Smooth muscle cell (in vitro differentiated cells): ENCODE results near the gene STEAP3. TPM values are rescaled to one million over a fixed set of nuclear protein-coding genes. Genes with fewer than 3 reads are reported as not detected.

Experiments used
- DNase-seq: peaks from one replicate; lab custom pipeline; 2025; ENCODE audit not compliant: unreplicated experiment; lab: John Stamatoyannopoulos, UW
- H2AFZ ChIP-seq: fragments of 200-600 bp; sonication (generic); 2 replicates; pipeline ENCODE4 v1.6.0; 2016; ENCODE audit warnings: antibody characterized with exemption, low read depth, mild to moderate bottlenecking
- H3F3A ChIP-seq: fragments of 200-600 bp; sonication (generic); 2 replicates; pipeline ENCODE4 v1.6.0; 2017; ENCODE audit warnings: antibody characterized with exemption, low read depth
- H3K27ac ChIP-seq: fragments of 200-600 bp; sonication (generic); 2 replicates; pipeline ENCODE4 v1.5.1; 2016; ENCODE audit warnings: low read depth, mild to moderate bottlenecking
- H3K27me3 ChIP-seq: fragments of 200-600 bp; sonication (generic); 2 replicates; pipeline ENCODE4 v1.6.1; 2016; ENCODE audit warnings: low read depth, mild to moderate bottlenecking
- H3K36me3 ChIP-seq: fragments of 200-600 bp; sonication (generic); 2 replicates; pipeline ENCODE4 v1.5.1; 2016; ENCODE audit warnings: low read depth
- H3K4me1 ChIP-seq: fragments of 200-600 bp; sonication (generic); 2 replicates; pipeline ENCODE4 v1.5.1; 2016; ENCODE audit warnings: low read depth
- H3K4me2 ChIP-seq: fragments of 200-600 bp; sonication (generic); 2 replicates; pipeline ENCODE4 v1.6.0; 2016; ENCODE audit warnings: mild to moderate bottlenecking
- H3K4me3 ChIP-seq: fragments of 200-600 bp; sonication (generic); 2 replicates; pipeline ENCODE4 v1.5.1; 2016; ENCODE audit warnings: mild to moderate bottlenecking
- H3K79me2 ChIP-seq: fragments of 200-600 bp; sonication (generic); 2 replicates; pipeline ENCODE4 v1.6.0; 2016; ENCODE audit warnings: low read depth, mild to moderate bottlenecking
- H3K9ac ChIP-seq: fragments of 200-600 bp; sonication (generic); 2 replicates; pipeline ENCODE4 v1.6.0; 2016; ENCODE audit warnings: low read depth
- H3K9me3 ChIP-seq: fragments of 200-600 bp; sonication (generic); replicated peaks from 2 replicates; pipeline ENCODE4 v1.5.1; 2016; ENCODE audit warnings: low read depth
- H4K20me1 ChIP-seq: fragments of 200-600 bp; sonication (generic); 2 replicates; pipeline ENCODE4 v1.6.0; 2016; ENCODE audit warnings: low read depth
- CTCF ChIP-seq: fragments of 200-600 bp; sonication (generic); IDR thresholded peaks from 2 replicates; pipeline ENCODE4 v1.5.1; 2017; ENCODE audit warnings: borderline replicate concordance, mild to moderate bottlenecking, antibody characterized with exemption; ENCODE audit not compliant: insufficient read depth, poor library complexity, severe bottlenecking
- WGBS: methylation state at CpG from one replicate; pipeline ENCODE4 v1.1.7; 2016; ENCODE audit warnings: low lambda C conversion rate; 5-methylcytosine and 5-hydroxymethylcytosine counted together
- polyA plus RNA-seq: library from polyadenylated mRNA; unstranded; fragments of >200 nt; fragmentation: Nextera tagmentation; extraction: Ambion mirVana; gene quantifications from 2 replicates; pipeline ENCODE4 v1.2.1, GENCODE V29; 2016
- total RNA-seq: library from RNA; depleted of rRNA; stranded (reverse); fragments of >200 nt; gene quantifications from 2 replicates; pipeline ENCODE4 v1.2.3, GENCODE V29; 2014

The STEAP3 gene
- total and polyA plus RNA-seq, 2 experiments from 2014 or later: 0.87 to 2.9 TPM

- no peaks in the 10 kb centered on the region for H3K79me2 ChIP-seq
- no peaks in the 10 kb centered on the region for H3K36me3 ChIP-seq
- no peak overlapping the region for H3K9ac ChIP-seq
- H3K27ac ChIP-seq: no peak overlapping the region
- no peak for TF ChIP-seq CTCF
- no peaks in the 10 kb centered on the region for H3F3A ChIP-seq
- WGBS: 82% methylated on average over 28 of the region's 28 CpGs
- no peaks in the 10 kb centered on the region for H4K20me1 ChIP-seq
- H3K4me3 ChIP-seq: no peak overlapping the region
- H3K9me3 ChIP-seq: no peaks in the 10 kb centered on the region
- H3K4me2 ChIP-seq: no peak overlapping the region
- no peak for DNase-seq
- no peak overlapping the region for H2AFZ ChIP-seq
- H3K27me3 ChIP-seq: peaks cover 7% of the 10 kb centered on the region
- H3K4me1 ChIP-seq: peaks cover 3% of the 10 kb centered on the region
These were observed 6.9 kb downstream of the STEAP3 start for GRCh38 chr2:119230219-119231185.

GRCh38 chr2:119231975-119232665 is 8.5 kb downstream of the STEAP3 start:
- Histone ChIP-seq H3K27ac (peak overlapping the region; percentile 19), H3K4me2 (peak overlapping the region; percentile 48), H2AFZ (no peak overlapping the region), H3F3A (no peaks in the 10 kb centered on the region), H3K36me3 (no peaks in the 10 kb centered on the region), H3K9me3 (no peaks in the 10 kb centered on the region), H4K20me1 (no peaks in the 10 kb centered on the region), H3K9ac (no peak overlapping the region), H3K4me3 (no peak overlapping the region), H3K79me2 (no peaks in the 10 kb centered on the region), H3K27me3 (no peaks in the 10 kb centered on the region), H3K4me1 (peaks cover 3% of the 10 kb centered on the region)
- no peak for DNase-seq
- no peak for TF ChIP-seq CTCF
- 78% methylated on average over 10 of the region's 10 CpGs for WGBS

- no peak for TF ChIP-seq CTCF
- H3K9ac ChIP-seq: no peak overlapping the region
- no peak overlapping the region for H3K27ac ChIP-seq
- H3K79me2 ChIP-seq: no peaks in the 10 kb centered on the region
- peaks cover 3% of the 10 kb centered on the region for H3K4me1 ChIP-seq
- H3K27me3 ChIP-seq: no peaks in the 10 kb centered on the region
- 92% methylated on average over 3 of the region's 3 CpGs for WGBS
- H3F3A ChIP-seq: no peaks in the 10 kb centered on the region
- DNase-seq: no peak
- H3K9me3 ChIP-seq: no peaks in the 10 kb centered on the region
- H3K4me2 ChIP-seq: no peak overlapping the region
- no peaks in the 10 kb centered on the region for H3K36me3 ChIP-seq
- H4K20me1 ChIP-seq: no peaks in the 10 kb centered on the region
- no peak overlapping the region for H2AFZ ChIP-seq
- no peak overlapping the region for H3K4me3 ChIP-seq
These were observed 9.0 kb downstream of the STEAP3 start for GRCh38 chr2:119232666-119232993.
